Osteocyte (in vitro differentiated cells): ENCODE measurements around the gene HAUS3. TPM values are rescaled to one million over a fixed set of nuclear protein-coding genes. Genes with fewer than 3 reads are reported as not detected.

Source experiments
- DNase-seq: peaks from one replicate; pipeline ENCODE4 v3.0.0; 2021; ENCODE audit warnings: mixed read lengths; ENCODE audit not compliant: unreplicated experiment; ENCODE audit errors: extremely low spot score
- H3K27ac Mint-ChIP-seq: one replicate; pipeline ENCODE4 v1.8.0; 2021; ENCODE audit warnings: mild to moderate bottlenecking, mixed read lengths; ENCODE audit not compliant: unreplicated experiment
- H3K27me3 Mint-ChIP-seq: one replicate; pipeline ENCODE4 v1.8.0; 2021; ENCODE audit warnings: mixed read lengths; ENCODE audit not compliant: unreplicated experiment
- H3K36me3 Mint-ChIP-seq: one replicate; pipeline ENCODE4 v1.8.0; 2021; ENCODE audit warnings: mixed read lengths; ENCODE audit not compliant: unreplicated experiment
- H3K4me1 Mint-ChIP-seq: one replicate; pipeline ENCODE4 v1.8.0; 2021; ENCODE audit warnings: mixed read lengths; ENCODE audit not compliant: unreplicated experiment
- H3K4me3 Mint-ChIP-seq: one replicate; pipeline ENCODE4 v1.8.0; 2021; ENCODE audit warnings: mild to moderate bottlenecking, moderate library complexity, mixed read lengths; ENCODE audit not compliant: unreplicated experiment
- H3K9me3 Mint-ChIP-seq: one replicate; pipeline ENCODE4 v1.8.0; 2021; ENCODE audit warnings: mixed read lengths; ENCODE audit not compliant: unreplicated experiment
- CTCF ChIP-seq: fragments of 200-600 bp; sonication (generic); IDR thresholded peaks from 2 replicates; pipeline ENCODE4 v1.5.0; 2021; ENCODE audit warnings: antibody characterized with exemption, mild to moderate bottlenecking, moderate library complexity
- total RNA-seq: library from RNA; stranded (reverse); gene quantifications from 2 replicates; pipeline ENCODE4 v1.2.1, GENCODE V29; 2021

HAUS3 gene
- total RNA-seq, 1 donor from 2014 or later, result 10.2 TPM

- Mint-ChIP-seq H3K36me3 (peaks cover 23% of the 10 kb centered on the region), H3K27ac (no peak overlapping the region), H3K4me3 (no peak overlapping the region), H3K9me3 (no peaks in the 10 kb centered on the region), H3K4me1 (peaks cover under 1% of the 10 kb centered on the region), H3K27me3 (no peaks in the 10 kb centered on the region)
- TF ChIP-seq CTCF, result no peak
- DNase-seq, result peak; percentile 83
Measured at GRCh38 chr4:2250357-2251072, 8.6 kb upstream of the HAUS3 start.

- H3K4me3 Mint-ChIP-seq, result no peak overlapping the region
- no peak for DNase-seq
- H3K27me3 Mint-ChIP-seq, result no peaks in the 10 kb centered on the region
- no peak overlapping the region for H3K27ac Mint-ChIP-seq
- H3K4me1 Mint-ChIP-seq, result peaks cover 8% of the 10 kb centered on the region
- no peak for TF ChIP-seq CTCF
- peaks cover 23% of the 10 kb centered on the region for H3K36me3 Mint-ChIP-seq
- H3K9me3 Mint-ChIP-seq, result no peaks in the 10 kb centered on the region
Measured at GRCh38 chr4:2249526-2250356, 7.8 kb upstream of the HAUS3 start.

GRCh38 chr4:2248821-2249261 lies 6.9 kb upstream of the HAUS3 start:
- H3K4me3 Mint-ChIP-seq, result no peak overlapping the region
- peak; percentile 84 for DNase-seq
- H3K27me3 Mint-ChIP-seq, result no peaks in the 10 kb centered on the region
- H3K27ac Mint-ChIP-seq, result no peak overlapping the region
- H3K36me3 Mint-ChIP-seq, result peaks cover 14% of the 10 kb centered on the region
- TF ChIP-seq CTCF, result no peak
- no peaks in the 10 kb centered on the region for H3K9me3 Mint-ChIP-seq
- peaks cover 17% of the 10 kb centered on the region for H3K4me1 Mint-ChIP-seq

GRCh38 chr4:2248044-2248780 lies 6.3 kb upstream of the HAUS3 start:
- Mint-ChIP-seq H3K27me3 (no peaks in the 10 kb centered on the region), H3K4me1 (peaks cover 24% of the 10 kb centered on the region), H3K27ac (no peak overlapping the region), H3K9me3 (no peaks in the 10 kb centered on the region), H3K36me3 (peaks cover 13% of the 10 kb centered on the region), H3K4me3 (no peak overlapping the region)
- peak; percentile 76 for DNase-seq
- no peak for TF ChIP-seq CTCF
